Left ventricle myocardium inferior (tissue), 1 donor: ENCODE measurements around the gene CRYBG1. TPM values are rescaled to one million over a fixed set of nuclear protein-coding genes. Genes with fewer than 3 reads are reported as not detected.
"Not testable (repeated sequence)": the region's sequence is repeated elsewhere in the genome, so short reads cannot be mapped to it uniquely, and the experiment has no call there.

ENCODE experiments used
- DNase-seq: peaks from one replicate; pipeline ENCODE4 v3.0.0-alpha.2; 2020
- H3K27ac ChIP-seq: fragments of 200-600 bp; replicated peaks from 2 replicates; pipeline ENCODE4 v1.8.0; 2021
- H3K27me3 ChIP-seq: fragments of 200-600 bp; 2 replicates; pipeline ENCODE4 v1.8.0; 2021; ENCODE audit warnings: low read depth
- H3K36me3 ChIP-seq: fragments of 200-600 bp; 2 replicates; pipeline ENCODE4 v1.8.0; 2021
- H3K4me1 ChIP-seq: fragments of 200-600 bp; 2 replicates; pipeline ENCODE4 v1.8.0; 2021
- H3K4me3 ChIP-seq: fragments of 200-600 bp; 2 replicates; pipeline ENCODE4 v1.8.0; 2021; ENCODE audit warnings: mild to moderate bottlenecking, moderate library complexity
- H3K9me3 ChIP-seq: fragments of 200-600 bp; replicated peaks from 2 replicates; pipeline ENCODE4 v1.8.0; 2021
- intact Hi-C: fragments of 100-400 bp; cut with micrococcal nuclease; formaldehyde crosslinking; loops from one replicate; pipeline ENCODE4 v1.11.0; 2022
- total RNA-seq: library from RNA; stranded (reverse); fragmentation: NEBNext Ultra II Directional; extraction: Animal tissue kit (Norgen Biotek cat#: 25700); gene quantifications from one replicate; pipeline ENCODE4 v1.2.1, GENCODE V29; 2021
- TF ChIP-seq, protein P1 (sequence below): fragments of 200-600 bp; IDR thresholded peaks from 2 replicates; pipeline ENCODE4 v1.8.0; 2021; ENCODE audit warnings: antibody characterized with exemption, mild to moderate bottlenecking, borderline replicate concordance
- donor health status: DM: no; HTN: yes; CAD: no; lungs with severe emphysema.

The CRYBG1 gene
- total RNA-seq, 1 donor from 2014 or later, result 1.3 TPM

DNA sequence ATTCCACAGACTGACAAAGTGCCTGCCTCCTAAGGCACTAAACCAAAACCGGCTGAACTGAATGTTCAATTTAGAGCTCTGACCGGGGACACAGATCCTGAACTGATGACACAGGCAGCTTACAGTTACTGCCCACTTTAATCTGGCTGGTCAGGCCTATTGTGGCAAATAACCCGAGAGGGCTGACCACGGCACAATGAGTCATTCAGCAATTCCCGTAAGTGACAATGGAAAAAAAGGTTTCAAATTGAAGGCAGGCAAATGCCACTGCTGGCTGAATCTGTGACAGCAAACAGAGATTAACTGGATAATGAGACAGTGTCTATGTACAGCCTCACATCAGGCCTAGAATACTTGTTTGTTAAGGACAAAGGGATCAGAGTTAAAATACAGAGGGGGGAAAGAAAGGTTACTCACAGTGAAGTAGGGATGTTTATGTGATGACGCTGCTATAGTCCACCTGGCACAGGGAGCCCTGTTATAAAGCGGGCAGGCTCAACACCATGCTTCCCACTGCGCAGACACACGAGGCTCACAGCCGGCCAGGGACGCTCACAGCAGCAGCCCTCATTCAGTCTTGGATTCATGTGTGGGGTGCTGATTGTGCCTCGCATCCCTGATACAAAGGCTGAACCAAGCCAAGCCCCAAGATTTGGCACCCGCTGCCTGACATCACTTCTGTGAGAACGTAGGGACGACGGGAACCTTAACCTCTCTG lies 214.4 kb downstream of the CRYBG1 start:
- no peaks in the 10 kb centered on the region for H3K9me3 ChIP-seq
- TF ChIP-seq, protein P1, sequence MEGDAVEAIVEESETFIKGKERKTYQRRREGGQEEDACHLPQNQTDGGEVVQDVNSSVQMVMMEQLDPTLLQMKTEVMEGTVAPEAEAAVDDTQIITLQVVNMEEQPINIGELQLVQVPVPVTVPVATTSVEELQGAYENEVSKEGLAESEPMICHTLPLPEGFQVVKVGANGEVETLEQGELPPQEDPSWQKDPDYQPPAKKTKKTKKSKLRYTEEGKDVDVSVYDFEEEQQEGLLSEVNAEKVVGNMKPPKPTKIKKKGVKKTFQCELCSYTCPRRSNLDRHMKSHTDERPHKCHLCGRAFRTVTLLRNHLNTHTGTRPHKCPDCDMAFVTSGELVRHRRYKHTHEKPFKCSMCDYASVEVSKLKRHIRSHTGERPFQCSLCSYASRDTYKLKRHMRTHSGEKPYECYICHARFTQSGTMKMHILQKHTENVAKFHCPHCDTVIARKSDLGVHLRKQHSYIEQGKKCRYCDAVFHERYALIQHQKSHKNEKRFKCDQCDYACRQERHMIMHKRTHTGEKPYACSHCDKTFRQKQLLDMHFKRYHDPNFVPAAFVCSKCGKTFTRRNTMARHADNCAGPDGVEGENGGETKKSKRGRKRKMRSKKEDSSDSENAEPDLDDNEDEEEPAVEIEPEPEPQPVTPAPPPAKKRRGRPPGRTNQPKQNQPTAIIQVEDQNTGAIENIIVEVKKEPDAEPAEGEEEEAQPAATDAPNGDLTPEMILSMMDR, result no peak
- DNase-seq, result no peak
- no peak overlapping the region for H3K4me3 ChIP-seq
- no peak overlapping the region for H3K27ac ChIP-seq
- peaks cover 42% of the 10 kb centered on the region for H3K36me3 ChIP-seq
- intact Hi-C loops, result no loop called here
- H3K4me1 ChIP-seq, result no peaks in the 10 kb centered on the region
- H3K27me3 ChIP-seq, result no peaks in the 10 kb centered on the region

DNA sequence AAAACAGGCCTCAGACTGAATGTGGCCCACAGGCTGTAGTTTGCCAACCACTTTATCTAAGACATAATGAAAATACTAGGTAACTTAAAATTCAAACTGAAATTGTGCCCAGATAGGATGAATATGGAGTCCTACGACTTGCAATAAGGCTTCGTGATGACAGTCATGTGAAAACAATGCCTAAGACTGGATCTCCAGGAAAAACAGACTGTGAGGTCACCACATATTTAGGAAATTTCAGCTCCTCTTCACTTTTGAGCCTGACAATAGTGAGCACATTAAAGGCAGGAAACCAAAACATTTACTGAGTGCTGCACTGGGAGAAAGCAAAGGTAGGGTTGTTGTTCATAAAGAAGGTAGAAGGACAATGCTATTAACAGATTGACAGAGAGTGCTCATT lies 218.8 kb downstream of the CRYBG1 start:
- no peak overlapping the region for H3K27ac ChIP-seq
- TF ChIP-seq, protein P1, result no peak
- intact Hi-C loops, result no loop called here
- H3K4me1 ChIP-seq, result peaks cover 10% of the 10 kb centered on the region
- no peak for DNase-seq
- H3K4me3 ChIP-seq, result no peak overlapping the region
- H3K9me3 ChIP-seq, result no peaks in the 10 kb centered on the region
- H3K36me3 ChIP-seq, result peaks cover 41% of the 10 kb centered on the region
- no peaks in the 10 kb centered on the region for H3K27me3 ChIP-seq

DNA sequence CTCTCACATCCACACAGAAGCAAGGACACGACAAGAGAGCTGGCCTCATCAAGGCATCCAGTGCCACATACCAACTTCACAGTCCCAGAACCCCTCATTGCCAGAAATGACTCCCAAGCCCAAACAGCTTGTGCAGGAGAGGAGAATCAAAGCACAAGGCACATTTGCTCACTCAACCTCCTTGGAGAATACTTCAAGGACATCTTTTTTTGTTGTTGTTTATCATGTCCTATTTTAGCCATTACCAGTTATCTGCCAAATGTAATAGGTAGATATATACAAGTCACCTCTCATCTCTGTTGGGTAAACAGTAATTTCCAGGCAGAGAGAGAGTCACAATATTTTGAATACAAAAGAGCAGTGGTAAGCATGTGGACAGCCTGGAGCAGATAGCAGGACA lies 221.0 kb downstream of the CRYBG1 start:
- Histone ChIP-seq H3K36me3 (peaks cover 47% of the 10 kb centered on the region), H3K27ac (no peak overlapping the region), H3K27me3 (no peaks in the 10 kb centered on the region), H3K9me3 (no peaks in the 10 kb centered on the region), H3K4me3 (no peak overlapping the region), H3K4me1 (peaks cover 10% of the 10 kb centered on the region)
- intact Hi-C loops, result no loop called here
- DNase-seq, result no peak
- TF ChIP-seq, protein P1, result no peak

DNA sequence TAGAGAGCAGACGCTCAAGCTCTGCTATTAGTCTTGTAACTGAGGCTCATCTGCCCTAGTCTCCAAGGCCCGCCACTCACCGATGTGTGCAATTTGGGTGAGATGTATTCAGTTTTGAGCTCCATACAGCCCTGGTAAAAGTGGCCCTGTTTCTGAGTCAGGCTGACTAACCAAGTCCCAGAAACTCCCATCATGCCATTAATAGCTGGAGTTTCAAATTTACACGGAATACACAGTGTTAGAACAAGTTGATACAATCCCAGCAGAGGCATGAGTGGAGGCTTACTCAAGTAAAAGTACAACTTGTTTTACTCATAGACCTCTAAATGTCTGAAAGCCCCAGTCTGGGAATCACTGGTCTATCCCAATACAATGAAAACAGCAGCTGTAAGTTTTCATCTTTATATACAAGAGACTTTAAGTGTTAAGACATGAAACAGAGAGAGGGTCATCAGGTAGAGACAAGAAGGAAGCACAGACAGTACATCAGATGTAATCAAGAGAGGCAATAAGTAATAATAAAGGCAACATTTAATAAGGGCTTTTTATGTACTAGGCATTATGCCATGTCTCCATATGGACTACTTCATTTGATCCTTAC lies 226.4 kb downstream of the CRYBG1 start:
- Histone ChIP-seq H3K4me3 (no peak overlapping the region), H3K27ac (no peak overlapping the region), H3K36me3 (peaks cover 69% of the 10 kb centered on the region), H3K4me1 (peaks cover 11% of the 10 kb centered on the region), H3K9me3 (no peaks in the 10 kb centered on the region), H3K27me3 (no peaks in the 10 kb centered on the region)
- TF ChIP-seq, protein P1, result no peak
- intact Hi-C loops, result no loop called here
- DNase-seq, result no peak

DNA sequence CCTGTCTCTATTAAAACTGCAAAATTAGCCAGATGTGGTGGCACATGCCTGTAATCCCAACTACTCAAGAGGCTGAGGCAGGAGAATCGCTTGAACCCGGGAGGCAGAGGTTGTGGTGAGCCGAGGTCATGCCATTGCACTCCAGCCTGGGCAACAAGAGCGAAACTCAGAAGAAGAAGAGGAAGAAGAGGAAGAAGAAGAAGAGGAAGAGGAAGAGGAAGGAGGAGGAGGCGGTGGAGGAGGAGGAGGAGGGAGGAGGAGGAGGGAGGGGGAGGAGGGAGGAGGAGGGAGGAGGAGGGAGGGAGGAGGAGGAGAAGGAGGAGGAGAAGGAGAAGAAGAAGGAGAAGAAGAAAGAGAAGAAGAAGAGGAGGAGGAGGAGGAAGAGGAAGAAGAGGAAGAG lies 228.4 kb downstream of the CRYBG1 start:
- Histone ChIP-seq H3K36me3 (peaks cover 57% of the 10 kb centered on the region), H3K4me1 (peaks cover 10% of the 10 kb centered on the region)
- intact Hi-C loops, DNase-seq, H3K27ac ChIP-seq, H3K9me3 ChIP-seq, H3K4me3 ChIP-seq, H3K27me3 ChIP-seq: not testable (repeated sequence)
